ENCODE data around the gene NAA35.
"Not testable (repeated sequence)": the region's sequence is repeated elsewhere in the genome, so short reads cannot be mapped to it uniquely, and the experiment has no call there.

Gene NAA35

GRCh38 chr9:85925493-85925892 is 15.5 kb upstream of the NAA35 start:
- no peak overlapping the region for H3K27ac ChIP-seq
- no peaks in the 10 kb centered on the region for H3K27me3 ChIP-seq (ENCODE audit: insufficient read depth, low read depth, severe bottlenecking)
- DNase-seq = no peak
- no peak overlapping the region for H3K4me3 ChIP-seq (ENCODE audit: low read depth, low read length)
- no peak for TF ChIP-seq CTCF (IDR thresholded peaks at IDR 0.05; ENCODE audit: low read depth, low read length)
- no peaks in the 10 kb centered on the region for H3K36me3 ChIP-seq
- H3K9me3 ChIP-seq (ENCODE audit: severe bottlenecking) = no peaks in the 10 kb centered on the region

- Histone ChIP-seq H3K27ac (no peak overlapping the region), H3K27me3 (ENCODE audit: insufficient read depth, low read depth, severe bottlenecking) (no peaks in the 10 kb centered on the region), H3K9me3 (ENCODE audit: severe bottlenecking) (no peaks in the 10 kb centered on the region), H3K4me3 (ENCODE audit: low read depth, low read length) (no peak overlapping the region), H3K36me3 (no peaks in the 10 kb centered on the region)
- no peak for DNase-seq
- no peak for TF ChIP-seq CTCF (IDR thresholded peaks at IDR 0.05; ENCODE audit: low read depth, low read length)
These were observed 13.9 kb upstream of the NAA35 start for GRCh38 chr9:85927076-85927475.

GRCh38 chr9:85931495-85931894 is 9.5 kb upstream of the NAA35 start:
- no peak for TF ChIP-seq CTCF (IDR thresholded peaks at IDR 0.05; ENCODE audit: low read depth, low read length)

GRCh38 chr9:85935950-85936349 is 5.0 kb upstream of the NAA35 start:
- not testable (repeated sequence) for H3K27ac ChIP-seq; DNase-seq; H3K9me3 ChIP-seq (ENCODE audit: severe bottlenecking); H3K27me3 ChIP-seq (ENCODE audit: insufficient read depth, low read depth, severe bottlenecking); H3K4me3 ChIP-seq (ENCODE audit: low read depth, low read length); H3K36me3 ChIP-seq

More at GRCh38 chr9:85931495-85931894, 9.5 kb upstream of the NAA35 start:
- no peak for DNase-seq
- Histone ChIP-seq H3K4me3 (ENCODE audit: low read depth, low read length) (no peak overlapping the region), H3K9me3 (ENCODE audit: severe bottlenecking) (no peaks in the 10 kb centered on the region), H3K36me3 (no peaks in the 10 kb centered on the region), H3K27ac (no peak overlapping the region), H3K27me3 (ENCODE audit: insufficient read depth, low read depth, severe bottlenecking) (no peaks in the 10 kb centered on the region)

GRCh38 chr9:85940275-85940831 is 593 bp upstream of the NAA35 start:
- H3K36me3 ChIP-seq = peaks cover 33% of the 10 kb centered on the region
- no peak for DNase-seq
- H3K4me3 ChIP-seq (ENCODE audit: low read depth, low read length) = peak overlapping the region; percentile 69
- no peaks in the 10 kb centered on the region for H3K9me3 ChIP-seq (ENCODE audit: severe bottlenecking)
- no peaks in the 10 kb centered on the region for H3K27me3 ChIP-seq (ENCODE audit: insufficient read depth, low read depth, severe bottlenecking)
- TF ChIP-seq CTCF (IDR thresholded peaks at IDR 0.05; ENCODE audit: low read depth, low read length) = no peak
- H3K27ac ChIP-seq = peak overlapping the region; percentile 81

GRCh38 chr9:85941622-85941940 is 635 bp downstream of the NAA35 start:
- no peaks in the 10 kb centered on the region for H3K9me3 ChIP-seq (ENCODE audit: severe bottlenecking)
- H3K27ac ChIP-seq = peak overlapping the region; percentile 91
- peaks cover 42% of the 10 kb centered on the region for H3K36me3 ChIP-seq
- no peak for TF ChIP-seq CTCF (IDR thresholded peaks at IDR 0.05; ENCODE audit: low read depth, low read length)
- no peaks in the 10 kb centered on the region for H3K27me3 ChIP-seq (ENCODE audit: insufficient read depth, low read depth, severe bottlenecking)
- H3K4me3 ChIP-seq (ENCODE audit: low read depth, low read length) = peak overlapping the region; percentile 76
- no peak for DNase-seq
